ENCODE measurements around the gene ABL2.
"Not testable (repeated sequence)": the region's sequence is repeated elsewhere in the genome, so short reads cannot be mapped to it uniquely, and the experiment has no call there.

The ABL2 gene

GRCh38 chr1:179167955-179168354 is 61.5 kb downstream of the ABL2 start:
- no peak for DNase-seq

GRCh38 chr1:179167418-179167777 is 62.1 kb downstream of the ABL2 start:
- no peak for DNase-seq

GRCh38 chr1:179166663-179167417 is 62.6 kb downstream of the ABL2 start:
- no peak for DNase-seq

- no peak for DNase-seq
These were observed 65.0 kb downstream of the ABL2 start for GRCh38 chr1:179164494-179164893.

GRCh38 chr1:179156708-179157107 is 72.8 kb downstream of the ABL2 start:
- DNase-seq, result no peak

- no peak for DNase-seq
These were observed 73.5 kb downstream of the ABL2 start for GRCh38 chr1:179156026-179156425.

- no peak for DNase-seq
These were observed 73.9 kb downstream of the ABL2 start for GRCh38 chr1:179155615-179156014.

- no peak for DNase-seq
These were observed 75.0 kb downstream of the ABL2 start for GRCh38 chr1:179154437-179154836.

GRCh38 chr1:179153217-179153616 is 76.3 kb downstream of the ABL2 start:
- no peak for DNase-seq

GRCh38 chr1:179151908-179152682 is 77.4 kb downstream of the ABL2 start:
- no peak for DNase-seq

GRCh38 chr1:179146911-179147310 is 82.6 kb downstream of the ABL2 start:
- DNase-seq, result no peak

GRCh38 chr1:179146476-179146875 is 83.0 kb downstream of the ABL2 start:
- no peak for DNase-seq

- no peak for DNase-seq
These were observed 84.0 kb downstream of the ABL2 start for GRCh38 chr1:179145521-179145920.

GRCh38 chr1:179144626-179145025 is 84.9 kb downstream of the ABL2 start:
- DNase-seq, result no peak

- no peak for DNase-seq
These were observed 86.2 kb downstream of the ABL2 start for GRCh38 chr1:179143322-179143721.

GRCh38 chr1:179142889-179143299 is 86.6 kb downstream of the ABL2 start:
- no peak for DNase-seq

GRCh38 chr1:179141592-179142251 is 87.8 kb downstream of the ABL2 start:
- DNase-seq, result peak; percentile 58

- DNase-seq, result not testable (repeated sequence)
These were observed 90.7 kb downstream of the ABL2 start for GRCh38 chr1:179138755-179139154.

GRCh38 chr1:179137617-179138255 is 91.7 kb downstream of the ABL2 start:
- no peak for DNase-seq

- DNase-seq, result not testable (repeated sequence)
These were observed 93.8 kb downstream of the ABL2 start for GRCh38 chr1:179135707-179136106.

- DNase-seq, result not testable (repeated sequence)
These were observed 94.3 kb downstream of the ABL2 start for GRCh38 chr1:179135168-179135567.

- DNase-seq, result peak; percentile 16
These were observed 99.6 kb downstream of the ABL2 start for GRCh38 chr1:179129702-179130473.
